ENCODE measurements around the gene C1QTNF9. TPM values are rescaled to one million over a fixed set of nuclear protein-coding genes. Genes with fewer than 3 reads are reported as not detected.
"Not testable (repeated sequence)": the region's sequence is repeated elsewhere in the genome, so short reads cannot be mapped to it uniquely, and the experiment has no call there.

The C1QTNF9 gene
- total RNA-seq, 2 donors from 2014 or later, result 0.67 TPM; not detected in 1

- no peak for DNase-seq (ENCODE audit: low spot score)
- H3K36me3 ChIP-seq, result no peaks in the 10 kb centered on the region
- no peak for TF ChIP-seq CTCF (IDR thresholded peaks at IDR 0.05)
- no peaks in the 10 kb centered on the region for H3K9me3 ChIP-seq
- H3K4me1 ChIP-seq, result no peaks in the 10 kb centered on the region
- H3K4me3 ChIP-seq, result no peak overlapping the region
- H3K27me3 ChIP-seq, result no peaks in the 10 kb centered on the region
- H3K27ac ChIP-seq, result no peak overlapping the region
Measured at GRCh38 chr13:24323739-24324075, 14.3 kb downstream of the C1QTNF9 start.

- H3K36me3 ChIP-seq; H3K4me3 ChIP-seq; H3K4me1 ChIP-seq; H3K9me3 ChIP-seq; H3K27me3 ChIP-seq; DNase-seq (ENCODE audit: low spot score); H3K27ac ChIP-seq: not testable (repeated sequence)
Measured at GRCh38 chr13:24327598-24327997, 18.2 kb downstream of the C1QTNF9 start.

- Histone ChIP-seq H3K36me3 (no peaks in the 10 kb centered on the region), H3K27ac (no peak overlapping the region), H3K9me3 (no peaks in the 10 kb centered on the region), H3K4me3 (no peak overlapping the region), H3K4me1 (no peaks in the 10 kb centered on the region), H3K27me3 (no peaks in the 10 kb centered on the region)
- no peak for TF ChIP-seq CTCF (IDR thresholded peaks at IDR 0.05)
- no peak for DNase-seq (ENCODE audit: low spot score)
Measured at GRCh38 chr13:24328145-24328544, 18.8 kb downstream of the C1QTNF9 start.

- H3K4me3 ChIP-seq, result no peak overlapping the region
- no peak for TF ChIP-seq CTCF (IDR thresholded peaks at IDR 0.05)
- no peak overlapping the region for H3K27ac ChIP-seq
- H3K4me1 ChIP-seq, result no peaks in the 10 kb centered on the region
- DNase-seq (ENCODE audit: low spot score), result no peak
- H3K36me3 ChIP-seq, result no peaks in the 10 kb centered on the region
- H3K27me3 ChIP-seq, result no peaks in the 10 kb centered on the region
- no peaks in the 10 kb centered on the region for H3K9me3 ChIP-seq
Measured at GRCh38 chr13:24338721-24339120, 29.3 kb downstream of the C1QTNF9 start.

GRCh38 chr13:24339937-24340607 lies 30.7 kb downstream of the C1QTNF9 start:
- Histone ChIP-seq H3K9me3 (no peaks in the 10 kb centered on the region), H3K27ac (no peak overlapping the region), H3K27me3 (no peaks in the 10 kb centered on the region), H3K4me1 (no peaks in the 10 kb centered on the region), H3K36me3 (no peaks in the 10 kb centered on the region), H3K4me3 (no peak overlapping the region)
- TF ChIP-seq CTCF (IDR thresholded peaks at IDR 0.05), result no peak
- DNase-seq (ENCODE audit: low spot score), result no peak

- no peak for DNase-seq (ENCODE audit: low spot score)
- no peaks in the 10 kb centered on the region for H3K27me3 ChIP-seq
- H3K27ac ChIP-seq, result no peak overlapping the region
- H3K4me3 ChIP-seq, result no peak overlapping the region
- no peaks in the 10 kb centered on the region for H3K36me3 ChIP-seq
- H3K9me3 ChIP-seq, result no peaks in the 10 kb centered on the region
- H3K4me1 ChIP-seq, result no peaks in the 10 kb centered on the region
- no peak for TF ChIP-seq CTCF (IDR thresholded peaks at IDR 0.05)
Measured at GRCh38 chr13:24340608-24340955, 31.2 kb downstream of the C1QTNF9 start.

All from right atrium auricular region (tissue), 2 donors.